Neuronal stem cell (in vitro differentiated cells): ENCODE data around the gene MGAT4B.

Experiments
- DNase-seq: peaks from one replicate; pipeline ENCODE4 v3.0.0-alpha.2; 2013; ENCODE audit warnings: low spot score
- H2AFZ ChIP-seq: one replicate; pipeline ENCODE4 v1.6.1; 2013; ENCODE audit warnings: mild to moderate bottlenecking, low read length, inconsistent platforms
- H2AK5ac ChIP-seq: 2 replicates; pipeline ENCODE4 v1.6.1; 2013; ENCODE audit warnings: low read depth, mild to moderate bottlenecking, inconsistent platforms, low read length, moderate library complexity, mixed read lengths
- H2BK120ac ChIP-seq: 2 replicates; pipeline ENCODE4 v1.6.1; 2013; ENCODE audit warnings: low read depth, mild to moderate bottlenecking, inconsistent platforms, low read length, moderate library complexity, mixed read lengths
- H2BK12ac ChIP-seq: one replicate; pipeline ENCODE4 v1.6.1; 2013; ENCODE audit warnings: low read length, inconsistent platforms
- H2BK15ac ChIP-seq: 2 replicates; pipeline ENCODE4 v1.6.1; 2013; ENCODE audit warnings: mild to moderate bottlenecking, low read length, inconsistent platforms, mixed read lengths
- H2BK5ac ChIP-seq: one replicate; pipeline ENCODE4 v1.6.1; 2013; ENCODE audit warnings: inconsistent platforms, mild to moderate bottlenecking, low read length, moderate library complexity
- H3K14ac ChIP-seq: one replicate; pipeline ENCODE4 v1.6.1; 2013; ENCODE audit warnings: low read length, inconsistent platforms
- H3K18ac ChIP-seq: 2 replicates; pipeline ENCODE4 v1.6.1; 2013; ENCODE audit warnings: low read length, inconsistent platforms
- H3K23ac ChIP-seq: 2 replicates; pipeline ENCODE4 v1.6.1; 2013; ENCODE audit warnings: low read depth, mild to moderate bottlenecking, mixed read lengths, low read length, inconsistent platforms; ENCODE audit not compliant: poor library complexity
- H3K27ac ChIP-seq: replicated peaks from 3 replicates; pipeline ENCODE4 v1.5.1; 2013; ENCODE audit warnings: low read length, inconsistent platforms
- H3K27me3 ChIP-seq, 3 experiments: 2 replicates each; pipeline ENCODE4 v1.6.1; 2013; ENCODE audit warnings: low read length in 3 of 3, mild to moderate bottlenecking in 2 of 3, inconsistent platforms in 1 of 3, low read depth in 1 of 3, mixed read lengths in 1 of 3, moderate library complexity in 1 of 3; ENCODE audit not compliant: control insufficient read depth in 3 of 3, insufficient read depth in 3 of 3
- H3K36me3 ChIP-seq, 2 donors: replicated peaks in 1 of 2; 2 replicates each; pipeline ENCODE4 v1.6.1; 2013; ENCODE audit warnings: low read length in 2 of 2; ENCODE audit not compliant: control insufficient read depth in 2 of 2, insufficient read depth in 2 of 2
- H3K4ac ChIP-seq: 2 replicates; pipeline ENCODE4 v1.6.1; 2013; ENCODE audit warnings: inconsistent platforms, mild to moderate bottlenecking, low read length, moderate library complexity
- H3K4me1 ChIP-seq, 2 donors: 1 replicate in 1 of 2; 2 replicates in 1 of 2; pipeline ENCODE4 v1.6.1; 2013; ENCODE audit warnings: low read length in 2 of 2, low read depth in 1 of 2; ENCODE audit not compliant: control insufficient read depth in 2 of 2, insufficient read depth in 1 of 2
- H3K4me2 ChIP-seq: one replicate; pipeline ENCODE4 v1.6.1; 2013; ENCODE audit warnings: mild to moderate bottlenecking, low read length, inconsistent platforms; ENCODE audit not compliant: insufficient read depth, poor library complexity, severe bottlenecking
- H3K4me3 ChIP-seq, 2 donors: 2 replicates each; pipeline ENCODE4 v1.5.1; 2013; ENCODE audit warnings: low read length in 2 of 2, mild to moderate bottlenecking in 2 of 2, inconsistent platforms in 1 of 2, moderate library complexity in 1 of 2
- H3K79me1 ChIP-seq: one replicate; pipeline ENCODE4 v1.6.1; 2013; ENCODE audit warnings: low read depth, mild to moderate bottlenecking, inconsistent platforms, low read length, moderate library complexity
- H3K9ac ChIP-seq: one replicate; pipeline ENCODE4 v1.6.1; 2013; ENCODE audit warnings: mild to moderate bottlenecking, low read depth, low read length, inconsistent platforms; ENCODE audit not compliant: poor library complexity
- H3K9me3 ChIP-seq, 2 donors: replicated peaks in 1 of 2; 2 replicates each; pipeline versions ENCODE3 to v1.6.1; 2013; ENCODE audit warnings: low read length in 2 of 2, mild to moderate bottlenecking in 2 of 2, inconsistent platforms in 1 of 2, low read depth in 1 of 2, mixed read lengths in 1 of 2, moderate library complexity in 1 of 2; ENCODE audit not compliant: control insufficient read depth in 2 of 2, insufficient read depth in 1 of 2
- H4K8ac ChIP-seq: one replicate; pipeline ENCODE4 v1.6.1; 2013; ENCODE audit warnings: low read depth, mild to moderate bottlenecking, inconsistent platforms, low read length, moderate library complexity
- H4K91ac ChIP-seq: one replicate; pipeline ENCODE4 v1.6.1; 2013; ENCODE audit warnings: low read length, low read depth, mild to moderate bottlenecking, inconsistent platforms; ENCODE audit not compliant: poor library complexity
- WGBS, 2 donors: extraction: QIAGEN DNeasy Blood & Tissue Kit; methylation state at CpG; one replicate each; pipeline ENCODE4 v1.1.7; 2013; ENCODE audit warnings: missing lambda C conversion rate in 2 of 2, mixed read lengths in 1 of 2; ENCODE audit not compliant: insufficient read length in 2 of 2, insufficient replicate concordance in 1 of 2; ENCODE audit errors: extremely low coverage in 2 of 2; 5-methylcytosine and 5-hydroxymethylcytosine counted together

Gene MGAT4B

GRCh38 chr5:179802207-179802883, 4.3 kb downstream of the MGAT4B start:
- Histone ChIP-seq H3K9ac (no peak overlapping the region), H3K79me1 (peaks cover 10% of the 10 kb centered on the region), H3K36me3 (peaks cover 23 to 51% of the 10 kb centered on the region in 2 donors), H3K27me3 (no peaks in the 10 kb centered on the region), H4K91ac (no peak overlapping the region), H3K9me3 (no peaks in the 10 kb centered on the region), H2BK120ac (peak overlapping the region; percentile 52), H3K4ac (no peak overlapping the region), H4K8ac (no peak overlapping the region), H3K14ac (no peak overlapping the region), H3K4me2 (no peak overlapping the region), H3K23ac (no peak overlapping the region), H3K4me1 (peaks cover 14 to 27% of the 10 kb centered on the region in 2 donors), H2AK5ac (peak overlapping the region; percentile 53), H2BK5ac (no peak overlapping the region), H2AFZ (no peak overlapping the region), H2BK12ac (no peak overlapping the region), H3K27ac (no peak overlapping the region), H3K4me3 (no peak overlapping the region), H2BK15ac (no peak overlapping the region), H3K18ac (peak overlapping the region; percentile 7)
- WGBS, 2 donors = no CpG with 5 or more reads among the region's 19 CpGs
- DNase-seq = no peak

GRCh38 chr5:179801304-179802206, 5.1 kb downstream of the MGAT4B start:
- H3K4ac ChIP-seq = peak overlapping the region; percentile 95
- peak overlapping the region; percentile 78 for H3K23ac ChIP-seq
- peaks cover 0 to 4% of the 10 kb centered on the region in 2 donors for H3K9me3 ChIP-seq
- no peak overlapping the region for H2AFZ ChIP-seq
- no peak overlapping the region for H4K91ac ChIP-seq
- no CpG with 5 or more reads among the region's 67 CpGs for WGBS, 2 donors
- H2AK5ac ChIP-seq = peak overlapping the region; percentile 92
- no peak overlapping the region for H3K4me2 ChIP-seq
- H3K9ac ChIP-seq = peak overlapping the region; percentile 44
- H3K14ac ChIP-seq = no peak overlapping the region
- peak overlapping the region; percentile 57 for H2BK15ac ChIP-seq
- H3K4me1 ChIP-seq = peaks cover 15 to 28% of the 10 kb centered on the region in 2 donors
- peaks cover 10% of the 10 kb centered on the region for H3K79me1 ChIP-seq
- no peak overlapping the region for H4K8ac ChIP-seq
- no peak for DNase-seq
- H3K4me3 ChIP-seq = no peak overlapping the region
- H3K36me3 ChIP-seq = peaks cover 26 to 59% of the 10 kb centered on the region in 2 donors
- no peak overlapping the region for H3K27ac ChIP-seq
- H2BK120ac ChIP-seq = no peak overlapping the region
- H3K18ac ChIP-seq = peak overlapping the region; percentile 85
- peaks cover 0 to 4% (median 0%) of the 10 kb centered on the region in 3 experiments for H3K27me3 ChIP-seq
- H2BK12ac ChIP-seq = peak overlapping the region; percentile 90
- no peak overlapping the region for H2BK5ac ChIP-seq

GRCh38 chr5:179800696-179801201, 5.9 kb downstream of the MGAT4B start:
- Histone ChIP-seq H2BK120ac (no peak overlapping the region), H3K4ac (no peak overlapping the region), H2BK5ac (no peak overlapping the region), H2AK5ac (no peak overlapping the region), H3K9ac (no peak overlapping the region), H3K4me3 (no peak overlapping the region), H3K9me3 (peaks cover 0 to 4% of the 10 kb centered on the region in 2 donors), H3K4me2 (no peak overlapping the region), H3K36me3 (peaks cover 26 to 59% of the 10 kb centered on the region in 2 donors), H3K23ac (no peak overlapping the region), H3K14ac (peak overlapping the region; percentile 71), H4K91ac (no peak overlapping the region), H4K8ac (no peak overlapping the region), H2BK15ac (no peak overlapping the region), H2BK12ac (no peak overlapping the region), H2AFZ (no peak overlapping the region), H3K4me1 (peaks cover 18 to 29% of the 10 kb centered on the region in 2 donors), H3K79me1 (peaks cover 10% of the 10 kb centered on the region), H3K18ac (no peak overlapping the region), H3K27me3 (peaks cover 0 to 4% (median 0%) of the 10 kb centered on the region in 3 experiments), H3K27ac (no peak overlapping the region)
- no CpG with 5 or more reads among the region's 12 CpGs for WGBS, 2 donors
- no peak for DNase-seq
